ENCODE measurements around the gene DTNB. TPM values are rescaled to one million over a fixed set of nuclear protein-coding genes. Genes with fewer than 3 reads are reported as not detected.

DTNB gene
- total and polyA plus RNA-seq, 2 experiments from 2014 or later: 10.3 to 13.9 TPM

- Histone ChIP-seq H4K20me1 (ENCODE audit: insufficient read depth, poor library complexity, severe bottlenecking) (no peaks in the 10 kb centered on the region), H3K9me2 (replicated peaks; ENCODE audit: insufficient read depth) (no peaks in the 10 kb centered on the region), H3K27me3 (no peaks in the 10 kb centered on the region), H3K4me3 (no peak overlapping the region), H3K4me2 (no peak overlapping the region), H3K4me1 (ENCODE audit: insufficient read depth) (no peaks in the 10 kb centered on the region), H3K36me3 (replicated peaks; ENCODE audit: insufficient read depth, low read depth) (no peaks in the 10 kb centered on the region), H3K27ac (no peak overlapping the region), H3K79me2 (no peaks in the 10 kb centered on the region), H2AFZ (no peak overlapping the region), H3K9me3 (ENCODE audit: low read depth) (no peaks in the 10 kb centered on the region)
- no peak for DNase-seq (ENCODE audit: low spot score)
- 95% methylated on average over 4 of the region's 4 CpGs for WGBS (ENCODE audit: low lambda C conversion rate, missing lambda C conversion rate)
- TF ChIP-seq EZH2phosphoT487 (IDR thresholded peaks at IDR 0.05; ENCODE audit: low read depth, severe bottlenecking, unreplicated experiment) (no peak), EZH2 (IDR thresholded peaks at IDR 0.05; ENCODE audit: borderline replicate concordance) (no peak)
- TF ChIP-seq, protein P1, sequence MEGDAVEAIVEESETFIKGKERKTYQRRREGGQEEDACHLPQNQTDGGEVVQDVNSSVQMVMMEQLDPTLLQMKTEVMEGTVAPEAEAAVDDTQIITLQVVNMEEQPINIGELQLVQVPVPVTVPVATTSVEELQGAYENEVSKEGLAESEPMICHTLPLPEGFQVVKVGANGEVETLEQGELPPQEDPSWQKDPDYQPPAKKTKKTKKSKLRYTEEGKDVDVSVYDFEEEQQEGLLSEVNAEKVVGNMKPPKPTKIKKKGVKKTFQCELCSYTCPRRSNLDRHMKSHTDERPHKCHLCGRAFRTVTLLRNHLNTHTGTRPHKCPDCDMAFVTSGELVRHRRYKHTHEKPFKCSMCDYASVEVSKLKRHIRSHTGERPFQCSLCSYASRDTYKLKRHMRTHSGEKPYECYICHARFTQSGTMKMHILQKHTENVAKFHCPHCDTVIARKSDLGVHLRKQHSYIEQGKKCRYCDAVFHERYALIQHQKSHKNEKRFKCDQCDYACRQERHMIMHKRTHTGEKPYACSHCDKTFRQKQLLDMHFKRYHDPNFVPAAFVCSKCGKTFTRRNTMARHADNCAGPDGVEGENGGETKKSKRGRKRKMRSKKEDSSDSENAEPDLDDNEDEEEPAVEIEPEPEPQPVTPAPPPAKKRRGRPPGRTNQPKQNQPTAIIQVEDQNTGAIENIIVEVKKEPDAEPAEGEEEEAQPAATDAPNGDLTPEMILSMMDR (IDR thresholded peaks at IDR 0.05; ENCODE audit: poor library complexity): no peak
Measured at GRCh38 chr2:25545899-25546298, 127.5 kb downstream of the DTNB start.

- no peak overlapping the region for H3K4me3 ChIP-seq
- H2AFZ ChIP-seq: no peak overlapping the region
- H3K9me3 ChIP-seq (ENCODE audit: low read depth): no peaks in the 10 kb centered on the region
- TF ChIP-seq EZH2phosphoT487 (IDR thresholded peaks at IDR 0.05; ENCODE audit: low read depth, severe bottlenecking, unreplicated experiment): no peak
- H3K79me2 ChIP-seq: no peaks in the 10 kb centered on the region
- H3K36me3 ChIP-seq (replicated peaks; ENCODE audit: insufficient read depth, low read depth): no peaks in the 10 kb centered on the region
- no peak overlapping the region for H3K27ac ChIP-seq
- no peaks in the 10 kb centered on the region for H3K9me2 ChIP-seq (replicated peaks; ENCODE audit: insufficient read depth)
- H3K4me1 ChIP-seq (ENCODE audit: insufficient read depth): no peaks in the 10 kb centered on the region
- H3K4me2 ChIP-seq: no peak overlapping the region
- no peaks in the 10 kb centered on the region for H4K20me1 ChIP-seq (ENCODE audit: insufficient read depth, poor library complexity, severe bottlenecking)
- DNase-seq (ENCODE audit: low spot score): no peak
- H3K27me3 ChIP-seq: no peaks in the 10 kb centered on the region
Measured at GRCh38 chr2:25544445-25544844, 128.9 kb downstream of the DTNB start.

DNA sequence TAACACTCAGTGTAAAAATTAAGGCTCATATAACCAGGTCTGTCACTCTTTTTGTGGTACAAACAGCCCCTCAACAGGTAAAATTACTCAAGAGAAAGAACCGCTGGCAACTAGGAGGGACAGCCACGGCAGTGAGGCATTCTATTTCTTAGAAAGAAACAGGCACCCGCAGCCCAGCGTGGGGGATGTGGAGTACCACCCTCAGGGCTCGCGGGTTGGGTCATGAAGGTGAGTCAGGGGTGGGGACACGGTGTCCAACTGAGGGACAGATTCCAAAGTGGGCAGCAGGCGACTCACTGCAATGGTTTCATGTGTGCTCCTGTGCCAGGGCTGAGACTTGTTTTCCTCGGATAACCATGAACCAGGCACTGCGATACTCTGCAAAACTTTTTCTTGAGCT lies 129.4 kb downstream of the DTNB start:
- Histone ChIP-seq H4K20me1 (ENCODE audit: insufficient read depth, poor library complexity, severe bottlenecking) (no peaks in the 10 kb centered on the region), H3K9me2 (replicated peaks; ENCODE audit: insufficient read depth) (no peaks in the 10 kb centered on the region), H3K27me3 (no peaks in the 10 kb centered on the region), H3K4me3 (no peak overlapping the region), H3K4me2 (no peak overlapping the region), H3K79me2 (no peaks in the 10 kb centered on the region), H2AFZ (no peak overlapping the region), H3K27ac (no peak overlapping the region), H3K36me3 (replicated peaks; ENCODE audit: insufficient read depth, low read depth) (no peaks in the 10 kb centered on the region), H3K9me3 (ENCODE audit: low read depth) (no peaks in the 10 kb centered on the region), H3K4me1 (ENCODE audit: insufficient read depth) (no peaks in the 10 kb centered on the region)
- TF ChIP-seq, protein P1 (IDR thresholded peaks at IDR 0.05; ENCODE audit: poor library complexity): no peak
- TF ChIP-seq EZH2 (IDR thresholded peaks at IDR 0.05; ENCODE audit: borderline replicate concordance) (no peak), EZH2phosphoT487 (IDR thresholded peaks at IDR 0.05; ENCODE audit: low read depth, severe bottlenecking, unreplicated experiment) (no peak)
- DNase-seq (ENCODE audit: low spot score): no peak
- 82% methylated on average over 10 of the region's 10 CpGs for WGBS (ENCODE audit: low lambda C conversion rate, missing lambda C conversion rate)

GRCh38 chr2:25541378-25541777 lies 132.0 kb downstream of the DTNB start:
- Histone ChIP-seq H3K9me3 (ENCODE audit: low read depth) (no peaks in the 10 kb centered on the region), H3K4me1 (ENCODE audit: insufficient read depth) (no peaks in the 10 kb centered on the region), H3K4me3 (no peak overlapping the region), H3K27me3 (no peaks in the 10 kb centered on the region), H2AFZ (no peak overlapping the region), H3K9me2 (replicated peaks; ENCODE audit: insufficient read depth) (no peaks in the 10 kb centered on the region), H3K36me3 (replicated peaks; ENCODE audit: insufficient read depth, low read depth) (no peaks in the 10 kb centered on the region), H3K4me2 (no peak overlapping the region), H3K27ac (no peak overlapping the region), H4K20me1 (ENCODE audit: insufficient read depth, poor library complexity, severe bottlenecking) (no peaks in the 10 kb centered on the region), H3K79me2 (no peaks in the 10 kb centered on the region)
- TF ChIP-seq EZH2phosphoT487 (IDR thresholded peaks at IDR 0.05; ENCODE audit: low read depth, severe bottlenecking, unreplicated experiment) (no peak), EZH2 (IDR thresholded peaks at IDR 0.05; ENCODE audit: borderline replicate concordance) (no peak)
- TF ChIP-seq, protein P1 (IDR thresholded peaks at IDR 0.05; ENCODE audit: poor library complexity): no peak
- DNase-seq (ENCODE audit: low spot score): no peak
- WGBS (ENCODE audit: low lambda C conversion rate, missing lambda C conversion rate): 96% methylated on average over 10 of the region's 10 CpGs
